Measurements from ENCODE around the gene IL1RL2.

Gene IL1RL2

GRCh38 chr2:102186791-102187495 lies at the start of gene IL1RL2:
Gene IL1RL2 (plus strand): TSS chr2:102187023. CDS start chr2:102187868, 845 bp downstream.
- TF ChIP-seq CTCF (IDR thresholded peaks at IDR 0.05; ENCODE audit: extremely low read depth, insufficient read depth, missing control alignments) = no peak
- no peak for DNase-seq (ENCODE audit: low spot score)
- in situ Hi-C loops (cut with MboI; ENCODE audit: low pct_unique_long_range_greater_than_20kb, low sequenced_read_pairs, unreplicated experiment) = no loop called here

DNA sequence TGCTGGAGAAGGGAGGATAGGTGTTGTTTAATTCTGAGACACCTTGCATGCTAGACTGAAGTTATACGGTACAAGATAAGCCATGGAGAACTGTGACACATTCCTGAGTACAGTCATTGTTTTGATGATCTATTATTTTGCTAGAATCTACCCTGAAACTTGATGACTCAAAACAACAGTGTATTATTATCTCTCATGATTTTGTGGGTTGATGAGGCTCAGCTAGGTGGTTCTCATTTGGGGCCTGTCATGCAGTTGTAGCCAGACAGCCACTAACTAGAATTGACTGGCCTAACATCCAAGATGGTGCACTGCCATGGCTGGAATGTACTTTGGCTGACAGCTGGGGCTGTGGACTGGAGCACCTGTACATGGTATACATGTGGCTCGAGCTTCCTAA lies 49.7 kb upstream of the IL1RL2 start:
- DNase-seq (ENCODE audit: low spot score) = no peak
- in situ Hi-C loops (cut with MboI; ENCODE audit: low pct_unique_long_range_greater_than_20kb, low sequenced_read_pairs, unreplicated experiment) = no loop called here
- TF ChIP-seq CTCF (IDR thresholded peaks at IDR 0.05; ENCODE audit: extremely low read depth, insufficient read depth, missing control alignments) = no peak

- DNase-seq (ENCODE audit: low spot score) = no peak
- no peak for TF ChIP-seq CTCF (IDR thresholded peaks at IDR 0.05; ENCODE audit: extremely low read depth, insufficient read depth, missing control alignments)
- in situ Hi-C loops (cut with MboI; ENCODE audit: low pct_unique_long_range_greater_than_20kb, low sequenced_read_pairs, unreplicated experiment) = no loop called here
Measured at GRCh38 chr2:102138331-102138730, 48.5 kb upstream of the IL1RL2 start.

GRCh38 chr2:102139851-102140250 lies 47.0 kb upstream of the IL1RL2 start:
- no peak for DNase-seq (ENCODE audit: low spot score)
- in situ Hi-C loops (cut with MboI; ENCODE audit: low pct_unique_long_range_greater_than_20kb, low sequenced_read_pairs, unreplicated experiment) = no loop called here
- TF ChIP-seq CTCF (IDR thresholded peaks at IDR 0.05; ENCODE audit: extremely low read depth, insufficient read depth, missing control alignments) = no peak

DNA sequence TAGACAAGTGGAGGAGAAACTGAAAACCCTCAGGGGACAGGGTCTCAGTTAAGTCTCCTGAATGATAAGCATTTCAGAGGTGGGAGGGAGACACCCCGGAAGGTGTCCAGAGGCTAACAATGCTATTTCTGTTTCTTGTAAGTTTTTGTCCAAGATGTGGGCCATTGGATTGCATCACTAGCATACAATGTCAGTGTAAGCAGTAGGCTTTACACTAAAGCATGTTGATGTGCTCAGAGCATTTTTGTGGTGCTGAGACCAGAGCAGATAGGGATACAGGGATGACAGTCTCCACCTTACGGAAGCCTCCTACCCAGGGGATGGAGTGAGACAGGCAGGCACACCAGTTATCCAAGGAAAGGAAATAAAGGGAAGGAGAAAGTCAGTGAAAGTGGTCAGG lies 46.4 kb upstream of the IL1RL2 start:
- TF ChIP-seq CTCF (IDR thresholded peaks at IDR 0.05; ENCODE audit: extremely low read depth, insufficient read depth, missing control alignments) = no peak
- no peak for DNase-seq (ENCODE audit: low spot score)
- in situ Hi-C loops (cut with MboI; ENCODE audit: low pct_unique_long_range_greater_than_20kb, low sequenced_read_pairs, unreplicated experiment) = no loop called here

DNA sequence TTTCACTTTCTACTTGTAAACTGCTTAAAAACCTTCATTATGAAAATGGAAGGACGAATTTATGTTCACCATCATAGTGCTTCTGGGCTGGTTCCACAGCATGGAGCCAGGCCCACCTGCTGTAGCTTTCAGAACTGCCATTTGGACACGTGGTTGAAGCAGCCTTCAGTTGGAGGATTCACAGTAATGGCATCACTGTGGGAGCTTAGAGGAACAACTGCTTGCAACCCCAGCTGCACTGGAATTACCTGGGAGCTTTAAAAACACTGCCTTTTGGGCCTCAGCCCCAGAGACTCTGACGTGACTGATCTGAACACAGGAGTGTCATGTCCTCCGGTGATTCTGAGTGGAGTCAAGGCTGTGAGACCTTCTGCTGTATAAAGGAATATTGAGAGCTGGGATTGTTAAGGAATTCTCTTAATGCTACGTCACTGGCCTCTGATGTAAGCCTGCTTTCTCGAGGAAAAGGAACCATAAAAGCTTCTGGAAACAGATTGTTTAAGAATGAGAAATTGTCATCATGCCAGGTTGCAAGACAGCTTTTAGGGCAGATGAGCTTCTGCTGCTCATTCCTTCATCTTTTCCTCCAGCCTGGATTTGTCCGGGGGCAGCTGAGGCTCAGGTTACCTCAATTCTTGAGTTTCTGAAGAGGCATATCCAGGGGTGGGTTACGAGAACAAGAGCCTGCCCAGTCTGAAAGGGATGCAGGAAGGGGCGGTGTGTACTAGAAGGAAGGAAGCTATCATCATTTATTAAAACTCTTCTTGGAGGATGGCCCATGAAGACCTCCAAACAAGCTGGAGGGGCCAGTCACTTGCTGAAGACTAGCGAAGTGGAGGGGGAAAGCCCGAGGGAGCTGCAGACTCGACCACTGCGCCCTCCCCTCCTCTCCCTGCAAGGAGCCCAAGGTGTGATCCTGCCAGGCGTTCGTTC lies 45.5 kb upstream of the IL1RL2 start:
- in situ Hi-C loops (cut with MboI; ENCODE audit: low pct_unique_long_range_greater_than_20kb, low sequenced_read_pairs, unreplicated experiment) = no loop called here
- TF ChIP-seq CTCF (IDR thresholded peaks at IDR 0.05; ENCODE audit: extremely low read depth, insufficient read depth, missing control alignments) = no peak
- no peak for DNase-seq (ENCODE audit: low spot score)
